ENCODE results near the gene TTLL8. TPM values are rescaled to one million over a fixed set of nuclear protein-coding genes. Genes with fewer than 3 reads are reported as not detected.
"Not testable (repeated sequence)": the region's sequence is repeated elsewhere in the genome, so short reads cannot be mapped to it uniquely, and the experiment has no call there.

Gene TTLL8
- total and polyA plus RNA-seq, 5 experiments from 2014 or later: not detected

- H3K36me3 Mint-ChIP-seq: no peaks in the 10 kb centered on the region
- POLR2A ChIA-PET: interaction anchor here (1.1 kb wide), 1 partner anchor 24 kb away, joined by 3 read pairs; no protein-coding TSS in a partner anchor
- H3K27ac Mint-ChIP-seq: no peak overlapping the region
Observed at GRCh38 chr22:50089231-50089630, 31.1 kb upstream of the TTLL8 start.

GRCh38 chr22:50088096-50088495 lies 30.0 kb upstream of the TTLL8 start:
- Mint-ChIP-seq H3K4me1 (peaks cover 0 to 12% (median 2%) of the 10 kb centered on the region in 4 donors), H3K9me3 (peaks cover 0 to 3% (median 0%) of the 10 kb centered on the region in 9 donors), H3K27me3 (peaks cover 4 to 8% (median 7%) of the 10 kb centered on the region in 5 donors), H3K27ac (no peak overlapping the region), H3K36me3 (no peaks in the 10 kb centered on the region), H3K4me3 (no peak overlapping the region)
- no peak for DNase-seq
- ATAC-seq: no peak
- POLR2A ChIA-PET: interaction anchor here (0.6 to 1.1 kb wide), 3 partner anchors 9 to 316 kb away, joined by 3 to 4 read pairs (median 3); no protein-coding TSS in a partner anchor

More at GRCh38 chr22:50089231-50089630, 31.1 kb upstream of the TTLL8 start:
- Mint-ChIP-seq H3K4me1 (peaks cover 0 to 12% (median 1%) of the 10 kb centered on the region in 4 donors), H3K9me3 (peaks cover 0 to 3% (median 0%) of the 10 kb centered on the region in 9 donors), H3K27me3 (peaks cover 4 to 10% (median 8%) of the 10 kb centered on the region in 5 donors), H3K4me3 (no peak overlapping the region)
- ATAC-seq (no peak), DNase-seq (no peak)

DNA sequence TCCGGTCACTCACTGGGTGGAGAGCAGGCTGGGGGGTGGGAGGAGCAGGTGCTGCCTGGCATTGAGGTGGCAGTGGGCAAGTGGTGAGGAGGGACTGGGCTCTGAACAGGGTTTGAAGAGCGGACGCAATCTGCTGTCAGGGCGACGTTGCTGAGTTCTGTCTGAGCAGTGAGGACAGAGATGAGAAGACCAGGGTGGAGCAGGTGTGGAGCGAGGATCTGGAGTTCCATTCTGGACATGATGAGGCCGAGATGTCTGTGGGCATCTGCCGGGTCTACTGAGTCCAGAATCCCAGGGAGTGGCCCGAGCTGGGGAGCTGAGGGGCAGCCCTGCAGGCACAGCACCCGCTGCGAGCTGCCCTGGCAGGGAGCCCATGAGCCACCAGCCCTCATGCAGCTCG lies 29.5 kb upstream of the TTLL8 start:
- peaks cover 0 to 12% (median 6%) of the 10 kb centered on the region in 4 donors for H3K4me1 Mint-ChIP-seq
- ATAC-seq: no peak
- POLR2A ChIA-PET: interaction anchor here (0.8 kb wide), 1 partner anchor 8 kb away, joined by 4 read pairs; no protein-coding TSS in a partner anchor

DNA sequence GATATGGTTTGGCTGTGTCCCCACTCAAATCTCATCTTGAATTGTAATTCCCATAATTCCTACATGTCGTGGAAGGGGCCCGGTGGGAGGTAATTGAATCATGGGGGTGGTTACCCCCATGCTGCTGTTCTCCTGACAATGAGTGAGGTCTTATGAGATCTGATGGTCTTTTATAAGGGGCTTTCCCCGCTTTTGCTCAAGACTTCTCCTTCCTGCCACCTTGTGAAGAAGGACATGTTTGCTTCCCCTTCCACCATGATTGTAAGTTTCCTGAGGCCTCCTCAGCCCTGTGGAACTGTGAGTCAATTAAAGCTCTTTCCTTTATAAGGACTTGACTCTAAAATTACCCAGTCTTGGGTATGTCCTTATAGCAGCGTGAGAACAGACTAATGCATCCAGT lies 28.9 kb upstream of the TTLL8 start:
- H3K27ac Mint-ChIP-seq: peak overlapping the region in 4 of 10 donors; percentile 6 to 57 (median 44)
- not testable (repeated sequence) for H3K27me3 Mint-ChIP-seq, ATAC-seq, H3K36me3 Mint-ChIP-seq, DNase-seq, H3K9me3 Mint-ChIP-seq
- H3K4me1 Mint-ChIP-seq: peaks cover 0 to 12% (median 6%) of the 10 kb centered on the region in 4 donors
- H3K4me3 Mint-ChIP-seq: peak overlapping the region in 3 of 10 donors; percentile 14 to 50 (median 36)
- POLR2A ChIA-PET: interaction anchor here (0.6 kb wide), 1 partner anchor 255 kb away, joined by 3 read pairs; no protein-coding TSS in a partner anchor

More for the DNA sequence above, 29.5 kb upstream of the TTLL8 start:
- no peak overlapping the region for H3K4me3 Mint-ChIP-seq
- H3K9me3 Mint-ChIP-seq: peaks cover 0 to 3% (median 0%) of the 10 kb centered on the region in 9 donors
- peaks cover 4 to 8% (median 7%) of the 10 kb centered on the region in 5 donors for H3K27me3 Mint-ChIP-seq
- H3K36me3 Mint-ChIP-seq: no peaks in the 10 kb centered on the region
- peak overlapping the region in 1 of 10 donors; percentile 37 for H3K27ac Mint-ChIP-seq
- DNase-seq: no peak

- H3K27ac Mint-ChIP-seq: peak overlapping the region in 1 of 10 donors; percentile 6
- DNase-seq (no peak), ATAC-seq (no peak)
- POLR2A ChIA-PET: interaction anchor here (0.6 kb wide), 1 partner anchor 255 kb away, joined by 3 read pairs; no protein-coding TSS in a partner anchor
- H3K36me3 Mint-ChIP-seq: no peaks in the 10 kb centered on the region
- peak overlapping the region in 2 of 10 donors; percentile 14 to 50 for H3K4me3 Mint-ChIP-seq
- peaks cover 2 to 8% (median 7%) of the 10 kb centered on the region in 5 donors for H3K27me3 Mint-ChIP-seq
- peaks cover 0 to 12% (median 6%) of the 10 kb centered on the region in 4 donors for H3K4me1 Mint-ChIP-seq
- H3K9me3 Mint-ChIP-seq: peaks cover 0 to 3% (median 0%) of the 10 kb centered on the region in 9 donors
Observed at GRCh38 chr22:50086526-50086925, 28.4 kb upstream of the TTLL8 start.

GRCh38 chr22:50085211-50085972 lies 27.3 kb upstream of the TTLL8 start, which contains the start of gene MLC1:
Gene MLC1 (minus strand): TSS chr22:50085426. CDS start chr22:50084902, 524 bp downstream.
- H3K36me3 Mint-ChIP-seq: no peaks in the 10 kb centered on the region
- H3K27ac Mint-ChIP-seq: peak within 1 kb of the TSS in 4 of 10 donors; percentile 49 to 85 (median 72)
- peaks cover 0 to 14% (median 6%) of the 10 kb centered on the region in 4 donors for H3K4me1 Mint-ChIP-seq
- DNase-seq: peak in 3 of 10 donors; percentile 35 to 37 (median 36)
- H3K9me3 Mint-ChIP-seq: peaks cover 0 to 3% (median 0%) of the 10 kb centered on the region in 9 donors
- POLR2A ChIA-PET: interaction anchor here (1.0 to 1.5 kb wide), 2 partner anchors 10 to 13 kb away, joined by 3 to 4 read pairs; no protein-coding TSS in a partner anchor
- peaks cover 2 to 7% (median 5%) of the 10 kb centered on the region in 5 donors for H3K27me3 Mint-ChIP-seq
- H3K4me3 Mint-ChIP-seq: peak within 1 kb of the TSS in 1 of 10 donors; percentile 12
- ATAC-seq: no peak

DNA sequence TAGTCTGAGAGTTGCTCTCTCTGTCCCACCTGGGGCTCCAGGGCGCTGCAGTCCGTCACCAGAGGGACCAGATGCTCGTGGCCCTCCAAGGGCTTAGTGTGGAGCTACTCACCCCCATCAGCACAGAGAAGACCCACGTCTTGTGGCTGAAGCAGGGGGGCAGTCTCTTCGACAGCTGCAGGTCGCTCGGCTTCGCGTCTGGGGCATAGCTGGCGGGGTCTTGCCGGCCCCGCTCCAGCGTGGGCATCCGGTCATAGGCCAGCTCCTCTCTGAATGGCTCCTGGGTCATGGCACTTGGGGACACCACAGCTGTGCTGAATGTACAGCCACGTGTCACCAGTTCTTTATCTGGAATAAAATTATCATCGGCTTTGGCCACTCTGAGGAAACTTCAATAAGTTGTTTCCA lies 26.5 kb upstream of the TTLL8 start:
- Mint-ChIP-seq H3K4me1 (peaks cover 0 to 14% (median 6%) of the 10 kb centered on the region in 4 donors), H3K4me3 (no peak overlapping the region), H3K27me3 (peaks cover 0 to 7% (median 3%) of the 10 kb centered on the region in 5 donors), H3K27ac (no peak overlapping the region), H3K9me3 (peaks cover 0 to 3% (median 0%) of the 10 kb centered on the region in 9 donors), H3K36me3 (no peaks in the 10 kb centered on the region)
- DNase-seq (no peak), ATAC-seq (no peak)
- POLR2A ChIA-PET: interaction anchor here (0.6 to 1.5 kb wide), 2 partner anchors 9 to 385 kb away, joined by 3 to 4 read pairs; no protein-coding TSS in a partner anchor

DNA sequence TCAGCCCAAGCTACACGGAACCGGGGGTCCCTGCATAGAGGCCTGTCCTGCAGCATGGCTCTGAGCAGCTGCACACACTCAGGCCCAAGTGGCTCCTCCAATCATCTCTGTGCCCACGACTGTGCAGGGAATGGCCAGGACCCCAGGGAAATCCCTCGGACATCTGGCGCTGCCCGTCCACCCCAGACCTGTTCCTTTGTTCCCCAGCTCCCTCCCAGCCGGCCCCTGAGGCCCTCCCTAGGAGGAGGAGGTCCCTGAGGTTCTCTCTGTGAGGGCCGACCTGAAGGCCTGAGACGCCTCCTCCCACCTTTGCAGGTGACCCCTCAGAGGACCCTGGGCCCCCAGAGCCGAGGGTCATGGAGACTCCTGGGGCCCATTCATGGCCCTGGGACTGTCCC lies 26.0 kb upstream of the TTLL8 start:
- Mint-ChIP-seq H3K4me3 (peak overlapping the region in 1 of 10 donors; percentile 12), H3K27me3 (peaks cover 0 to 7% (median 3%) of the 10 kb centered on the region in 5 donors), H3K36me3 (no peaks in the 10 kb centered on the region), H3K4me1 (peaks cover 0 to 14% (median 6%) of the 10 kb centered on the region in 4 donors), H3K27ac (no peak overlapping the region), H3K9me3 (peaks cover 0 to under 1% (median 0%) of the 10 kb centered on the region in 9 donors)
- no peak for DNase-seq
- no peak for ATAC-seq
- POLR2A ChIA-PET: interaction anchor here (0.6 to 1.5 kb wide), 2 partner anchors 8 to 386 kb away, joined by 3 to 4 read pairs; no protein-coding TSS in a partner anchor

GRCh38 chr22:50083462-50084079 lies 25.5 kb upstream of the TTLL8 start:
- H3K4me3 Mint-ChIP-seq: peak overlapping the region in 1 of 10 donors; percentile 28
- POLR2A ChIA-PET: interaction anchor here (0.6 kb wide), 1 partner anchor 386 kb away, joined by 3 read pairs; no protein-coding TSS in a partner anchor
- ATAC-seq: no peak
- peaks cover 0 to 14% (median 6%) of the 10 kb centered on the region in 4 donors for H3K4me1 Mint-ChIP-seq
- no peaks in the 10 kb centered on the region for H3K9me3 Mint-ChIP-seq
- no peak for DNase-seq
- H3K36me3 Mint-ChIP-seq: no peaks in the 10 kb centered on the region
- H3K27ac Mint-ChIP-seq: no peak overlapping the region
- H3K27me3 Mint-ChIP-seq: peaks cover 0 to 7% (median 3%) of the 10 kb centered on the region in 5 donors

- H3K27me3 Mint-ChIP-seq: peaks cover 0 to 7% (median 3%) of the 10 kb centered on the region in 5 donors
- no peaks in the 10 kb centered on the region for H3K9me3 Mint-ChIP-seq
- POLR2A ChIA-PET: no interaction called here
- DNase-seq (no peak), ATAC-seq (no peak)
- no peaks in the 10 kb centered on the region for H3K36me3 Mint-ChIP-seq
- peak overlapping the region in 2 of 10 donors; percentile 6 to 73 for H3K27ac Mint-ChIP-seq
- peaks cover 0 to 14% (median 6%) of the 10 kb centered on the region in 4 donors for H3K4me1 Mint-ChIP-seq
- H3K4me3 Mint-ChIP-seq: peak overlapping the region in 4 of 10 donors; percentile 2 to 63 (median 16)
Observed at GRCh38 chr22:50082961-50083461, 24.9 kb upstream of the TTLL8 start.

- peaks cover 0 to 13% (median 5%) of the 10 kb centered on the region in 4 donors for H3K4me1 Mint-ChIP-seq
- no peaks in the 10 kb centered on the region for H3K36me3 Mint-ChIP-seq
- POLR2A ChIA-PET: no interaction called here
- H3K27me3 Mint-ChIP-seq: peaks cover 0 to 4% (median 2%) of the 10 kb centered on the region in 5 donors
- no peak overlapping the region for H3K27ac Mint-ChIP-seq
- H3K4me3 Mint-ChIP-seq: no peak overlapping the region
- ATAC-seq (no peak), DNase-seq (no peak)
- no peaks in the 10 kb centered on the region for H3K9me3 Mint-ChIP-seq
Observed at GRCh38 chr22:50082197-50082715, 24.2 kb upstream of the TTLL8 start.
